Right atrium auricular region (tissue), 2 donors: ENCODE measurements around the gene FAM13C. TPM values are rescaled to one million over a fixed set of nuclear protein-coding genes. Genes with fewer than 3 reads are reported as not detected.

Experiments
- DNase-seq: peaks from one replicate; pipeline ENCODE4 v3.0.0-alpha.2; 2019; ENCODE audit warnings: low spot score
- H3K27ac ChIP-seq, 2 donors: fragments of 200-600 bp; sonication (generic); 1 replicate in 1 of 2; 2 replicates in 1 of 2; pipeline ENCODE4 v1.5.1; 2016 to 2019
- H3K27me3 ChIP-seq, 2 donors: fragments of 200-600 bp; sonication (generic); one replicate each; pipeline versions ENCODE4 v1.5.1 to v1.6.0; 2017 to 2019
- H3K36me3 ChIP-seq: fragments of 200-600 bp; sonication (generic); one replicate; pipeline ENCODE4 v1.5.1; 2016
- H3K4me1 ChIP-seq, 2 donors: fragments of 200-600 bp; sonication (generic); one replicate each; pipeline versions ENCODE4 v1.5.1 to v1.6.0; 2017 to 2019
- H3K4me3 ChIP-seq, 2 donors: fragments of 200-600 bp; sonication (generic); 1 replicate in 1 of 2; 2 replicates in 1 of 2; pipeline ENCODE4 v1.5.1; 2017 to 2019; ENCODE audit warnings: mild to moderate bottlenecking in 1 of 2, moderate library complexity in 1 of 2
- H3K9me3 ChIP-seq, 2 donors: fragments of 200-600 bp; sonication (generic); one replicate each; pipeline ENCODE4 v1.5.1; 2019
- total RNA-seq, 2 donors: library from RNA; depleted of rRNA; stranded (reverse); fragments of >200 nt; gene quantifications; one replicate each; pipeline ENCODE4 v1.1.0, GENCODE V29; 2016
- TF ChIP-seq, protein P1 (sequence below), 2 donors: fragments of 200-600 bp; sonication (generic); IDR thresholded peaks; one replicate each; pipeline ENCODE4 v1.5.1; 2019; ENCODE audit warnings: antibody characterized with exemption in 2 of 2

FAM13C gene
- total RNA-seq, 2 donors from 2014 or later = 3.8 to 4.4 TPM

DNA sequence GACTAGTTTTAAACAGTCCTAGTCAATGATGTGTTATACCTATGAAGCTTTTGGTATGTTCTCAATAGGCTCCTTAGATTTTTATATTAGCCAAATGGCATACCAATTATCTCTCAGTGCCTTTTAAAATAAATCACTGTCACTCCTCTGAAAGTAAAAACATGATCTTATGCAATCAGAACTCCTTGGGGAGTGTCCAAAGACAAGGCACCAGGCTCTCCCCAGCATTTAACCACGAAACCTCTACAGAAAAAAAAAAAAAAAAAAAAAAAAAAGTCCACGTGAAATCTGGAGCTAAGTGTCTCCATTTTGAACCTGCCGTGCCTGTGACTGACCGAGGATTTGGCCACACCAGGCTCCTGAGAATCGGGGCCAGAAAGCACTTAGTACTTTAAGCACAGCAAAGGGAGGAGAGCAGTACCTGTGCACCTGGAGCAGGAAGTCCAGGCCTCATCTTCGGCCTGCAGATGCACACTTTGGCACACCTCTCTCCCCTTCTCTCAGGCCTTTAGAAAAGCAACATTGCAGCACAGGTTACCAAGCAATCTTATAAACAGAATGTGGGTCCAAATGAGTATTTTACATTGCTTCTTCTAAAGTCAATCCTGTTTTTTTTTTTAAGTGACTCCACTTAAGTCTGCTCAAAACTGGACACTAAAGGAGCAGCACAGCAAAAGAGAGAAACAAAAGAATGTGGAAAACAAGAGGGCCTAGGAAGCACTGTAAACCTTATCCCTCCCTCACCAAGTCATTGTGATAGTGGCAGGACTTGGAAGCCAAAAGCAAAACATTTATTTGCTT, 1.5 kb downstream of the FAM13C start:
- Histone ChIP-seq H3K27me3 (no peaks in the 10 kb centered on the region), H3K27ac (peak overlapping the region; percentile 71 to 75), H3K4me1 (peaks cover 0 to 20% of the 10 kb centered on the region in 2 donors), H3K4me3 (peak overlapping the region in 1 of 2 donors; percentile 59), H3K9me3 (no peaks in the 10 kb centered on the region), H3K36me3 (no peaks in the 10 kb centered on the region)
- no peak for DNase-seq
- TF ChIP-seq, protein P1, sequence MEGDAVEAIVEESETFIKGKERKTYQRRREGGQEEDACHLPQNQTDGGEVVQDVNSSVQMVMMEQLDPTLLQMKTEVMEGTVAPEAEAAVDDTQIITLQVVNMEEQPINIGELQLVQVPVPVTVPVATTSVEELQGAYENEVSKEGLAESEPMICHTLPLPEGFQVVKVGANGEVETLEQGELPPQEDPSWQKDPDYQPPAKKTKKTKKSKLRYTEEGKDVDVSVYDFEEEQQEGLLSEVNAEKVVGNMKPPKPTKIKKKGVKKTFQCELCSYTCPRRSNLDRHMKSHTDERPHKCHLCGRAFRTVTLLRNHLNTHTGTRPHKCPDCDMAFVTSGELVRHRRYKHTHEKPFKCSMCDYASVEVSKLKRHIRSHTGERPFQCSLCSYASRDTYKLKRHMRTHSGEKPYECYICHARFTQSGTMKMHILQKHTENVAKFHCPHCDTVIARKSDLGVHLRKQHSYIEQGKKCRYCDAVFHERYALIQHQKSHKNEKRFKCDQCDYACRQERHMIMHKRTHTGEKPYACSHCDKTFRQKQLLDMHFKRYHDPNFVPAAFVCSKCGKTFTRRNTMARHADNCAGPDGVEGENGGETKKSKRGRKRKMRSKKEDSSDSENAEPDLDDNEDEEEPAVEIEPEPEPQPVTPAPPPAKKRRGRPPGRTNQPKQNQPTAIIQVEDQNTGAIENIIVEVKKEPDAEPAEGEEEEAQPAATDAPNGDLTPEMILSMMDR (IDR thresholded peaks at IDR 0.05) = no peak

DNA sequence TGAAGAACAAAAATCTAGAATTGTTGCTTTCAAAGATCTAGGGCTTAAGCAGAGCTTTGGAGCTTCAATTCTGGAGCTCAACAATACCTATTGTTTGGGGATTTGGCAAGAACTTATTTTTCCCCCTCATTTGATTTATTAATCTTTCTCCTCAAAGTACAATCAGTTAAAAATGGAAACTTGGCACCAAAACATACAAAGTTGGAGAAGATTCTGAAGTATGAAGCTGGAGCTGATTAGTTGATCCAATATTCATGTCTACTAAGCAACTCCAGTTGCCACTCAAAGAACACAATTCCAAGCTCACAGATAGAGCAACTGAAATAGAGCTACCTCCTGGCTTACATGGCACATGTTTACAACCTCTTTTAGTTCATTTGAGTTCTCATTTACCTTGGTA, 3.8 kb downstream of the FAM13C start:
- Histone ChIP-seq H3K9me3 (no peaks in the 10 kb centered on the region), H3K4me1 (peaks cover 0 to 20% of the 10 kb centered on the region in 2 donors), H3K36me3 (no peaks in the 10 kb centered on the region), H3K27me3 (no peaks in the 10 kb centered on the region), H3K27ac (no peak overlapping the region), H3K4me3 (no peak overlapping the region)
- DNase-seq = no peak
- TF ChIP-seq, protein P1 (IDR thresholded peaks at IDR 0.05) = no peak

DNA sequence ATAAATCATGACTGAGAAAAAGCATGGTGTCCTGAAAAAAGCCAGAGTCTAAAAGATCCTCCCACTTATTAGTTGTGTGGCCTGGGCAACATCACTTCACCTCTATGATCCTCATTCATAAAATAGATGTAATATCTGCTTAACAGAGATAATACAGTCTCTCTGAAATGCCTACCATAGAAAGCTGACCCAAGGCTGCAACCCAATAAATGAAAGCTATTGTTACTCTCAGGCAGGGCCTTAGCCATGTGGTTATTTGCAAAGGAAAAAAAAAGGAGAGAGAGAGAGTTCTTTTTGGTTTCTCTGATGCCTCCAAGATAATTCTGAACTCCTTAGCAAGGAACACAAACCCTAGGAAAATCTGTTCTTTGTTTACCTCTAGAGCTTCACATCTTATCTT, 7.9 kb downstream of the FAM13C start:
- TF ChIP-seq, protein P1 (IDR thresholded peaks at IDR 0.05) = no peak
- DNase-seq = no peak
- Histone ChIP-seq H3K27me3 (no peaks in the 10 kb centered on the region), H3K36me3 (no peaks in the 10 kb centered on the region), H3K4me1 (no peaks in the 10 kb centered on the region), H3K9me3 (no peaks in the 10 kb centered on the region), H3K27ac (no peak overlapping the region), H3K4me3 (no peak overlapping the region)

DNA sequence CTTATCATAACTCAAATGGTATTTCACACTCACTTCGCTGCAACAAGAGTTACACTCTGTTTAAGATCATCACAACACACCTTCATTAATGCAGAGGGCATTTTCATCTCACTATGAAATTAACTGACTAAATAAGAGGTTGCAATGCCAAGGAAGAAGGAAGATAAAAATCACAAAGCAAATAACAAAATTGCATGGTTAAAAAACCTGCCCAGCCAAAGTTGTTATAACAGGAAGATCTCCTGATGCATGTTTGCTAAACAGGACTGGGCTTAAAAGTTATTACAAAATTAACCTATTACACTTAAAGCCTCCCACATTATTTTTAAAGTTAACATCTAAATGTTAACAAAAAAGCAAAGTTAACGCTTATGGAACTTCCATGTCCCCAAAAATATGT, 11.8 kb downstream of the FAM13C start:
- Histone ChIP-seq H3K4me3 (no peak overlapping the region), H3K4me1 (no peaks in the 10 kb centered on the region), H3K9me3 (no peaks in the 10 kb centered on the region), H3K27ac (no peak overlapping the region), H3K36me3 (no peaks in the 10 kb centered on the region), H3K27me3 (no peaks in the 10 kb centered on the region)
- TF ChIP-seq, protein P1 (IDR thresholded peaks at IDR 0.05) = no peak
- DNase-seq = no peak

DNA sequence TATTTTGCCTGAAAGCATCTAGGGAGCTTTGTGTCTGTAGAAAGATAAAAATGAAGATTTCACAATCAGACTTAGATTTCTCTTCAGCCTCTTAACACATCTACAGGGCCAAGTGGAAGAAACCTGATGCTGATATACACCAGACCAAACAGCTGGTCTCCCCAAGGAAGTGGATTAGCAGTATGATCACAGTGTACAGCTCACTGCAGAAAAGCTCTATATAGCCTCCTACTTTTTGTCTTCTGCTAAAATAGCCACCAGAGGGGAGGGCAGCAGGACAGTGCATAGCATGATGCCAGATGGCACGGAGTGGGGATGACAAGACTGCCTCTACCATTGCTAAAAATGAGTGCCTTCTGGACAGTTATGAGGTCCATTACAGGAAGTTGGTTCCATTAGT, 16.0 kb downstream of the FAM13C start:
- no peaks in the 10 kb centered on the region for H3K4me1 ChIP-seq
- no peak overlapping the region for H3K4me3 ChIP-seq
- H3K27ac ChIP-seq = no peak overlapping the region
- no peak for DNase-seq
- H3K36me3 ChIP-seq = no peaks in the 10 kb centered on the region
- H3K27me3 ChIP-seq = no peaks in the 10 kb centered on the region
- H3K9me3 ChIP-seq = no peaks in the 10 kb centered on the region
- TF ChIP-seq, protein P1 (IDR thresholded peaks at IDR 0.05) = no peak

DNA sequence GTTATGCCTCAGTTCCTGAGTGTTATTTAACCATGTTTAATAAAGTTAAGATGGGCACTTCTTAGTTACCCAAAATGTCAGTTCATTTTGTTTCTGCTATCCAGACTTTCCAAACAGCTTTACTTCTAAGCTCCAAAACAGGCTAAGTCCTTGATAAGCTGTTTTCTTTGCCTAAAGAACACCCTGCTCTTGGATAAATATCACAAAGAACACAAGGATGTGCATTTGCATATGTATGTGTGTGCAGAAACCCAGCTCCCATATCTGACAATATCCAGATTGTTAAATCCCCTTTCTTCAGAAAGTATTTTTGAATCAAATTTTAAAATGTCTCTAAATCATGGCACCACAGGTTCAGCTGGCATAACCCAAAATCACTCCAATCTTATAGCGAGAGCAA, 19.6 kb downstream of the FAM13C start:
- H3K36me3 ChIP-seq = no peaks in the 10 kb centered on the region
- H3K27ac ChIP-seq = no peak overlapping the region
- H3K27me3 ChIP-seq = no peaks in the 10 kb centered on the region
- no peak for DNase-seq
- H3K4me3 ChIP-seq = no peak overlapping the region
- TF ChIP-seq, protein P1 (IDR thresholded peaks at IDR 0.05) = no peak
- no peaks in the 10 kb centered on the region for H3K9me3 ChIP-seq
- H3K4me1 ChIP-seq = peaks cover 0 to 4% of the 10 kb centered on the region in 2 donors
